Parathyroid adenoma (tissue), 2 donors: ENCODE measurements around the gene IRAG1.

Source experiments
- H2AFZ ChIP-seq: fragments of 300-600 bp; sonication (generic); one replicate; pipeline ENCODE4 v1.7.0; 2017; ENCODE audit warnings: antibody characterized with exemption, mild to moderate bottlenecking
- H3K27ac ChIP-seq: fragments of 300-600 bp; sonication (generic); one replicate; pipeline ENCODE4 v1.7.0; 2017
- H3K27me3 ChIP-seq: fragments of 300-600 bp; sonication (generic); one replicate; pipeline ENCODE4 v1.7.0; 2017; ENCODE audit warnings: low read length; ENCODE audit not compliant: control insufficient read depth, insufficient read depth
- H3K36me3 ChIP-seq: fragments of 300-600 bp; sonication (generic); one replicate; pipeline ENCODE4 v1.7.0; 2017; ENCODE audit warnings: low read length; ENCODE audit not compliant: control insufficient read depth, insufficient read depth
- H3K4me1 ChIP-seq: fragments of 300-600 bp; sonication (generic); one replicate; pipeline ENCODE4 v1.7.0; 2017; ENCODE audit warnings: control low read depth
- H3K4me2 ChIP-seq: fragments of 300-600 bp; sonication (generic); one replicate; pipeline ENCODE4 v1.7.0; 2017; ENCODE audit warnings: low read length
- H3K4me3 ChIP-seq: fragments of 300-600 bp; sonication (generic); one replicate; pipeline ENCODE4 v1.7.0; 2017; ENCODE audit warnings: low read depth, low read length
- H3K79me2 ChIP-seq: fragments of 300-600 bp; sonication (generic); one replicate; pipeline ENCODE4 v1.7.0; 2017; ENCODE audit warnings: control low read depth
- H3K9ac ChIP-seq: fragments of 300-600 bp; sonication (generic); one replicate; pipeline ENCODE4 v1.7.0; 2017; ENCODE audit warnings: mild to moderate bottlenecking
- H3K9me3 ChIP-seq: fragments of 300-600 bp; sonication (generic); one replicate; pipeline ENCODE4 v1.7.0; 2017; ENCODE audit warnings: low read length; ENCODE audit not compliant: control insufficient read depth
- TF ChIP-seq, protein P1 (sequence below): fragments of 300-600 bp; sonication (generic); IDR thresholded peaks from one replicate; pipeline ENCODE4 v1.7.0; 2017; ENCODE audit warnings: antibody characterized with exemption, mild to moderate bottlenecking
- donor health status: primary hyperparathyroidism.

Gene IRAG1

DNA sequence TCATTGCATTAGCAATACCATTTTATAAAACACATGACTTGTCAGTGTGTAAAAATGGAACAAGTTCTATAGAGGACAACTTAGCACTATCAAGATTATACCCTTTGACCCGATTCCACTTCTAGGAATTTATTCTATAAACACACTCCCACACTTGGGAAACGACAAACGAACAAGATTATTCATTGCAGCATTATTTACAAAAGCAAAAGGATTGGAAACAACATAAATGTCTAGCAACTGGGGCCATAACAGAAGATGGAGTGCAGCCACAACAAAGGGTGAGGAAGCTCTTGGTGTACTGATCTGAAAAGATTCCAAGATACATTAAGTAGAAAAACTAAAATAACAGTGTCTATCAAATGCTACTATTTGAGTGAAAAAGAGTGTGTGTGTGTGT, 2.3 kb upstream of the IRAG1 start:
- Histone ChIP-seq H3K4me3 (no peak overlapping the region), H3K79me2 (no peaks in the 10 kb centered on the region), H2AFZ (no peak overlapping the region), H3K27me3 (no peaks in the 10 kb centered on the region), H3K9ac (no peak overlapping the region), H3K9me3 (no peaks in the 10 kb centered on the region), H3K27ac (no peak overlapping the region), H3K4me2 (no peak overlapping the region), H3K4me1 (no peaks in the 10 kb centered on the region), H3K36me3 (no peaks in the 10 kb centered on the region)
- TF ChIP-seq, protein P1, sequence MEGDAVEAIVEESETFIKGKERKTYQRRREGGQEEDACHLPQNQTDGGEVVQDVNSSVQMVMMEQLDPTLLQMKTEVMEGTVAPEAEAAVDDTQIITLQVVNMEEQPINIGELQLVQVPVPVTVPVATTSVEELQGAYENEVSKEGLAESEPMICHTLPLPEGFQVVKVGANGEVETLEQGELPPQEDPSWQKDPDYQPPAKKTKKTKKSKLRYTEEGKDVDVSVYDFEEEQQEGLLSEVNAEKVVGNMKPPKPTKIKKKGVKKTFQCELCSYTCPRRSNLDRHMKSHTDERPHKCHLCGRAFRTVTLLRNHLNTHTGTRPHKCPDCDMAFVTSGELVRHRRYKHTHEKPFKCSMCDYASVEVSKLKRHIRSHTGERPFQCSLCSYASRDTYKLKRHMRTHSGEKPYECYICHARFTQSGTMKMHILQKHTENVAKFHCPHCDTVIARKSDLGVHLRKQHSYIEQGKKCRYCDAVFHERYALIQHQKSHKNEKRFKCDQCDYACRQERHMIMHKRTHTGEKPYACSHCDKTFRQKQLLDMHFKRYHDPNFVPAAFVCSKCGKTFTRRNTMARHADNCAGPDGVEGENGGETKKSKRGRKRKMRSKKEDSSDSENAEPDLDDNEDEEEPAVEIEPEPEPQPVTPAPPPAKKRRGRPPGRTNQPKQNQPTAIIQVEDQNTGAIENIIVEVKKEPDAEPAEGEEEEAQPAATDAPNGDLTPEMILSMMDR = no peak

DNA sequence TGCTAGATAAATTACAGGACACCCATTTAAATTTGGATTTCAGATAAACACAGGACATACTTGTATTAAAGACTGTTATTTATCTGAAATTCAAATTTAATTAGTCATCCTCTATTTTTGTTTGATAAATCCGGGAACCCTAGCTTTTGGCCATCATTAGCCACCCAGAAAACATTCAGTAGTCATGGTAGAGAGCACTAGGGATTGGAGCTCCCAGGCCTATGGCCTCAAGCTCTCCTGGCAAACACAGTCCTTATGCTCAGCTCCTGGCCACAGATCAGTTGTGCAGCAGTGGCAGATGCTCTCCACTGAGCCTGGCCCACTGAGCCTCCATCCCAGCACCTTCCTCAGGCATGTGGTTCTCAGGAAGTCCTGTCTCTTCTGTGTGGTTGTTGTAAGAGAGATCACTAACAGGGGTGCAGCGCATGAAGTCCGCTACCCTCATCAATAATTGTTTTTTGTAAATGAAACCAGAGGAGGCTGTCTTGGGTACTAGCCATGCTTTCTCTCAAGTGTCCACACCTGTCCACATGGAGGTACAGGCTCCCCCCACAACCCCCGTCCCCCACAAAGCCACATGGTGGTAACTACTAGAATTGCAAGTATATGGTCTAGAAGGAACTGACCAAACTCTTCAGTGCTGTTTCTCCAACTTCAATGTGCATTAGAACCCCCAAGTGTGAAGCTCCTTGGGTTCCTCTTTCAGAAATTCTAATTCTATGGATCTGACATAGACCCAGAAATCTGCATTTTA, 1.1 kb upstream of the IRAG1 start:
- Histone ChIP-seq H2AFZ (no peak overlapping the region), H3K9ac (no peak overlapping the region), H3K4me1 (no peaks in the 10 kb centered on the region), H3K4me3 (no peak overlapping the region), H3K36me3 (no peaks in the 10 kb centered on the region), H3K4me2 (no peak overlapping the region), H3K9me3 (no peaks in the 10 kb centered on the region), H3K27ac (no peak overlapping the region), H3K27me3 (no peaks in the 10 kb centered on the region), H3K79me2 (no peaks in the 10 kb centered on the region)
- TF ChIP-seq, protein P1 = no peak

- no peak overlapping the region for H3K9ac ChIP-seq
- no peaks in the 10 kb centered on the region for H3K79me2 ChIP-seq
- no peaks in the 10 kb centered on the region for H3K4me1 ChIP-seq
- H3K4me2 ChIP-seq = no peak overlapping the region
- H2AFZ ChIP-seq = no peak overlapping the region
- H3K4me3 ChIP-seq = peak overlapping the region; percentile 27
- H3K9me3 ChIP-seq = no peaks in the 10 kb centered on the region
- no peaks in the 10 kb centered on the region for H3K36me3 ChIP-seq
- no peak overlapping the region for H3K27ac ChIP-seq
- H3K27me3 ChIP-seq = no peaks in the 10 kb centered on the region
- TF ChIP-seq, protein P1 = no peak
Observed at GRCh38 chr11:10692531-10693115, 932 bp downstream of the IRAG1 start.

DNA sequence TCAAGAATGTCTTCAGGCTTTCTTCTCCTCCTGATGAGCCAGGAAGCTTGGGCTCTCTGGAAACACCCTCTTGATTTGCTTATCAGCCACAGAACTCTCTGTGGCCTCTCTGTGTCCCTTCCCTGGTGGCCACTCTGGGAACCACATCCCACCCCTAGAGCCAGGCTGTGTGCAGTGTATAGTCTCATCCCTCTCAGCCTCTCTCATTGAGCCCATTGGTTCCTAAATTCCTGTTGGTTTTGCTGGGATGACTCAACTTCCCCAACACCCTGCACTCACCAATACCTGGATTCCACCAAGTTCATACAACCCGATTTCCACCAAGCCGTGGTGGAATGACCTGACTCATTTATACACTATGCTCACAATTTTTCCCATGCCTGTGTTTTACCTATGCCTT, 5.2 kb downstream of the IRAG1 start:
- no peak overlapping the region for H2AFZ ChIP-seq
- TF ChIP-seq, protein P1 = no peak
- no peaks in the 10 kb centered on the region for H3K79me2 ChIP-seq
- no peak overlapping the region for H3K27ac ChIP-seq
- H3K36me3 ChIP-seq = no peaks in the 10 kb centered on the region
- no peaks in the 10 kb centered on the region for H3K4me1 ChIP-seq
- no peak overlapping the region for H3K4me2 ChIP-seq
- H3K27me3 ChIP-seq = no peaks in the 10 kb centered on the region
- no peaks in the 10 kb centered on the region for H3K9me3 ChIP-seq
- H3K4me3 ChIP-seq = no peak overlapping the region
- no peak overlapping the region for H3K9ac ChIP-seq

GRCh38 chr11:10686311-10686710, 7.2 kb downstream of the IRAG1 start:
- H3K27ac ChIP-seq = no peak overlapping the region
- no peak overlapping the region for H2AFZ ChIP-seq
- H3K9ac ChIP-seq = no peak overlapping the region
- H3K4me1 ChIP-seq = no peaks in the 10 kb centered on the region
- H3K4me3 ChIP-seq = no peak overlapping the region
- H3K36me3 ChIP-seq = no peaks in the 10 kb centered on the region
- TF ChIP-seq, protein P1 = no peak
- no peaks in the 10 kb centered on the region for H3K27me3 ChIP-seq
- H3K79me2 ChIP-seq = no peaks in the 10 kb centered on the region
- H3K9me3 ChIP-seq = no peaks in the 10 kb centered on the region
- no peak overlapping the region for H3K4me2 ChIP-seq
